Measurements from ENCODE around the gene YPEL4.
A peak's percentile ranks its signal among the peaks of the same experiment; 100 is the strongest.
"Not testable (repeated sequence)": the region's sequence is repeated elsewhere in the genome, so short reads cannot be mapped to it uniquely, and the experiment has no call there.

The YPEL4 gene, protein sequence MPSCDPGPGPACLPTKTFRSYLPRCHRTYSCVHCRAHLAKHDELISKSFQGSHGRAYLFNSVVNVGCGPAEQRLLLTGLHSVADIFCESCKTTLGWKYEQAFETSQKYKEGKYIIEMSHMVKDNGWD

DNA sequence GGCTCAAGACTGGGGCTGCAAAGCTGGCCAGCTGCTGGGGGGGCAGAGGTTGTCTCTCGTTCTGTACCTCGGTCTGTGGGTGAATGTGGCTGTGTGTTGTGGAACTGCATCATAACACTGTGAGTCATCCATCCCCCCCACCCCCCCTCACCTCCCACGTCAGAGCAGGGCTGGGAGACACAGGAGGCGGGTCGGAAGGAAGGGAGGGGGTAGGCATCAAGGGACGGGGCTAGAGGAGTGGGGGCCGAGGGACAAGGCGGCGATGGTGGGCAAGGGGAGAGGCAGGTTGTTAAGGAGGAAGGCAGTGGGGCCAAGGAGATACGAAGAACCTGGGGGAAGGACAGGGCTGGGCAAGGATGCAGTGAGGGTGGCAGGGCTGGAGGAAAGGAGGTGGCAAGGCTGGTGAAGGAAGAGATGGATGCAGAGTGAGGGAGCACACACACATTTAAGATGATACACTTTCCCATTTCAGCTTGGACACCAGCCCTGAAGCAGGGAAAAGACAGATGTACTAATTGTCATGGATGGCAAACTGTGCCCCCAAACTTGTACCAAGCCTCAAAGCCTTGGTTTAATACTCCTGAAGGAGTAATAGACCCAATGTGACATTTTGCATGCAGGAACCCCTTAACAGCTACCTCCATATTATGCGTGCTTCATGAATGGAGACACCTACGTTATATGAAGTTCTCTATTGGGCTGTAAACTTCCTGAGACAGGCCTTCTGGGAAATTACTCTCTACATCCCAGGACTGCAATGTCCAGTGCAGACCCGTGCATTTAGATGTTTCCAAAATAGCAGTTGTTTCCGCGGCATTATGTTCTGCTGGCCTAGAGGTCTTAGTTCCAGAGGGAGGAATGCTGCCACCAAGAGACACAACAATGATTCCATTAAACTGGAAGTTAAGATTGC, at the start of gene YPEL4:
Gene YPEL4, minus strand, starts transcription at position 87 of the 913 bp plus-strand sequence. CDS start 2,805 bp downstream, outside the sequence.
- peak; percentile 87 for DNase-seq

DNA sequence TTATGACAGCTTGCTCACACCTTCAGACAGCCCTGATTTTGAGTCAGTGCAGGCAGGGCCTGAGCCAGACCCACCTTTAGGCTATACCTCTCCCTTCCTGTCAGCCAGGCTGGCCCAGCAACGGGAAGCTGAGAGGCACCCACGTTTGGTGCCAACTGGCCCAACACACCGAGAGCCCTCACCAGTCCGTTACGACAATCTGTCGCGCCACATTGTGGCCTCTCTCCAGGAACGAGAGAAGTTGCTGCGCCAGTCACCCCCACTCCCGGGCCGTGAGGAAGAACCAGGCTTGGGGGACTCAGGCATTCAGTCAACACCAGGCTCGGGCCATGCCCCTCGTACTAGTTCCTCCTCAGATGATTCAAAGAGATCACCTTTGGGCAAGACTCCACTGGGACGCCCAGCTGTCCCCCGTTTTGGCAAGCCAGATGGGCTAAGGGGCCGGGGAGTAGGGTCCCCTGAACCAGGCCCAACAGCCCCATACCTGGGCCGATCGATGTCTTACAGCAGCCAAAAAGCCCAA, 49.2 kb upstream of the YPEL4 start:
- no peak for DNase-seq

DNA sequence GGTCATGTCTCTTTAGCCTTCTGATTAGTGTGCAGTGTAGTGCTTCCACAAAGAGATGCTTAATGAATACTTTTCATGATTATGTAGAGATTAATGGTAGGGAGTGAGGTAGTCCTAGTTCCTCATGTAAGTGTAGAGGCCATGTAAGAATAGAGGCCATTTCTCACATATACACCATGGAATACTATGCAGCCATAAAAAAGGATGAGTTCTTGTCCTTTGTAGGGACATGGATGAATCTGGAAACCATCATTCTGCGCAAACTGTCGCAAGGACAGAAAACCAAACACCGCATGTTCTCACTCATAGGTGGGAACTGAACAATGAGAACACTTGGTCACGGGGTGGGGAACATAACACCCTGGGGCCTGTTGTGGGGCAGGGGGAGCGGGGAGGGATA, 40.8 kb upstream of the YPEL4 start:
- not testable (repeated sequence) for DNase-seq

DNA sequence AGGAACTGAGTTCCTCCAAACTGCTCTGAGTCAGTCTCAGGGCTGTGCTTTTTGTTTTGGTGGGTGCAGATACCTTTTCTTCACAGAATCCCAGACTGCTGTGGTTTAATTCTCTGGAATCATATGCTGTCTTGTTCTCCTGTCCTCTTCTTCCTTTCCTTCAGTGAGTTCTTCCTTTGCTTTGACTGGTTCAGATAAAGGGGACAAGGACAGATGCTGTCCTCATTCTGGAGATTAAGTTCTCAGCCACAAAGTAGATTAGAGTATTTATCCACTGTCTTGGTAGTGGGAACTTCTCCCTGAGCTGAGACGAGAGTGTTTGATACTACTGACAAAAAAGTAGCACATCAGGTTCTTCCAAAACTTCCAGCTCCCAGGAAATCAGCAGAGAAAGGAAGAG, 31.5 kb upstream of the YPEL4 start:
- DNase-seq = no peak

DNA sequence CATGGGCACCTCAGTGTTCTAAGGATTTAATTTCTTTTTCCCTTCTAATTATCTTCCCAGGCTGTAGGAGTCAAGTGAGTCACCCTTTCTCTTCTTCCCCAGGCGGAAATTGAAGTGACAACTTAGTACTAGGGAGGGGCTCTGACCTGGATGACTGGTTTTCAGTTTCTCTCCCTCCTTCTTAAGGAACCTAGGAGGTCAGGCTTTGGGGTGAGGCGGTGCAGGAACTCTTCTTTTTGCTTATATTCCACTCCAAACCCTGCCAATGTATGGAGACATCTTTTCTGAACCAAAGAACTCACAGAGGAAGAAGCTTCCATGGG, 30.8 kb upstream of the YPEL4 start:
- DNase-seq = no peak

DNA sequence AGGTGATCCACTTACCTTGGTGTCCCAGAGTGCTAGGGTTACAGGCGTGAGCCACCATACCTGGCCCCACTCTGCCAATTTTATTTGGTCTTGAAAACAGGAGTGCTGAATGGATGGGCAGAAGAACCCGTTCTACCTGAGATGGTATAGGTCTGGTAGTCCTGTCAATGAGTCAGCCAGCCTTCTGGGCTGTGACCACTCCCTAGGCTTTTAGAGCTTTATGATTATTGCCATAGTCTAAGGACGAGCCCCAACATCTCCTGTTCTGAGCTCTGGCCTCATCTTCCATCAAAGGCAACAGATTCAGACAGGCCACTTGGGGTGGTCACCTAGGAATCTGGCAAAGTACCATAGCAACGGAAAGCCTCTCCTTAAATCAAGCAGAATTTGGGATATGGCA, 29.7 kb upstream of the YPEL4 start:
- DNase-seq = no peak

DNA sequence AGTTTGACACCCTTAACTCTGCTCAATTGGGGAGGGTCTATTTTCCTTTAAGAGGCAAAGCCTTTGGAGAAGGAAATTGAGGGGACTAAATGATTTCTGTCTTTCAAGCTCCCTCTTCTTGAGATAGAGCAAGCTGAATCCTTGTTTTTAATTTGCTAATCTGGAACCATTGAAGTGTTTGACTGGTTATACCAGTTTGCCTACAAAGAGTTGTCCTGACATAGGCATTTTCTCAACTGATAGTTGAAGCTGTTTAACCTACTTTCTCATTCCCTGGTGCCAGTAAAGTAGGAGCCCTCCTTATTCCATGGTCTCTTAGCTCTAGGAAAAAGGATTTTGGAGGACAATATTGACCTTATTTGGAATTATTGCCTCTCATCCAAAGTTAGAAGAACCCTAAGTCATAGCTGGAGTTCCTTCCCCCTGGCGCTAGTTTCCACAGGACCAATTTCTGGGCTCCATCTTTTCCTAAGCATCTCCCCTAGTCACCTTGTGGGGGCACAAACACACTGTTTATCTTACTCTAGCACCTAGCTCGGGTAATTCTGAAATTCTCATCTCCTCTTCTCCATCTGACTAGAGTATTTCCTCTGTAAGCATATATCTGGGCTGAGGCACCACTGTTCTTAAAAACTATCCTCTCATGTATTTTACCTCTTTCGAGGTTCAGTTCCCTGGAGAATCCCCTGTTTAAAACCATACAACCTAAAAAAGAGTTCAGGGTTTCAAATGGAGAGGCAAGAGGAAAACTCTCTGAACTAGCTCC, 25.6 kb upstream of the YPEL4 start:
- DNase-seq = no peak

DNA sequence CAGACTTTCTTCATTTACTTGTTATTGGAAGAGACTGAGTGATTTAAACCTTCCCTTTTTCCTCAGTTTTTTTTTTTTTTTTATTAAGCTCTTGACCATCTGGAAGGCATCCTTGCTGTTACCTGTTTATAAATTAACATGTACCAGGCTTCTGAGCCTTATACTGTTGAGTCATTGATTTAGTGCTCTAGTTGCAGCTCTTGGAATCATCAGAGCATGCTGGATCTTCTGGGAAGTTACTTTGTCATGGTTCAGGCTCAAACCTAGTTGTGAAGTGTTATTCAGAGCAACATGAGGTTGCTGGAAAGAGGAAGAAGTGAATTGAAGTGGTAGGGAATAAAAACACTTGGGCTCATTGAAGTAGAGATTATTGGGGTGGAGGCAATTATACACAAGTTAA, 24.5 kb upstream of the YPEL4 start:
- no peak for DNase-seq

DNA sequence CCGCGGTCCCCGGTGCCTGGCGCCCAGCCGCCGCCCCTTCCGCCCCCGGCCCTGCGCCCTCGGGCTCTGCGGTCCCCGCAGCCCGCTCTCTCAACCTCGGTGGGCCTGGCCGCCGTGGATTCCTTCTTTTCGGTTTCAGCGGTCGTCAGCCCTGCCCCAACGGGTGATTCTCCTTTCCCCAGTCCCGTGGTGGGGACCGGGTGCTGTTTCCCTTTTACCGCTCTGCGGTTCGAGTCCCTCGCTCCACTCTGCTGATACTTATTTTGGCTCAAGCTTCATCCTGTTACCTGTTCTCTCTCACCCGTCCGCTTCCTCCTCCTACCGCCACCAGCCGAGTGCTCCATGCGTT, 18.7 kb upstream of the YPEL4 start:
- no peak for DNase-seq

DNA sequence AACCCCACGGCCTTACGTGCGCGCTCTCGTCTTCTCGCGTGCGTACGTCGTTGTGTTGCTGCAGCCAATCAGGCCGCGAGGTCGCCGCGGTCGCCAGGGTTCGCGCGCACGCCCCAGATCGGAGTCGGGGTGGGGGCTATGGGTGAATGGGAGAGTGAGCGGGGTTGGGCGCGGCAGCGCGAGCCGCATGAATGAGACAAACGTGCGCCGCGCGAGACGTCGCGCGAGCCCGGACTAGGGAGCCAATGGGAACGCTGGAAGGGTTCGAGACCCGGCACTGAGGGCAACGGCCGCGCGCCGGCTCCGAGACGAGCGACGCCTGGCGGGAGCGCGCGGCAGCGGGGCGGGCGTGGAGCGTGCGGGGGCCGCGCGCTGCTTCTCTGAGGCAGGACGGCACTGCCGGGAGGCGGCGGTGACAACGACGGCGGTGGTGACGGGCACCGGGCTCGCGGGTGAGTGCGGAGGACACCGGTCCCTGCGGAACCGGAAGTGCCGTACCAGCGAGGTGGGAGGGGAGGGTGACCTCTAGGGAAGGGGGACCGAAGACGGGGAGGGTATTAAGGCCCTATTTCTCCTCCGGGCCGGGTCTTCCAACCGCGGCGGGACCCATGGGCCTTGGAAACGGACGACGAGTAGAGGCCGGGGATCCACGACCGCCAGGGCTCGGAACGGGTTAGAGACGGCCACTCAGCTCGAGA, 18.2 kb upstream of the YPEL4 start, which contains the start of gene ZDHHC5:
Gene ZDHHC5, plus strand, starts transcription at position 379 of the 698 bp plus-strand sequence. CDS start 4,977 bp downstream, outside the sequence.
- DNase-seq = peak; percentile 99

DNA sequence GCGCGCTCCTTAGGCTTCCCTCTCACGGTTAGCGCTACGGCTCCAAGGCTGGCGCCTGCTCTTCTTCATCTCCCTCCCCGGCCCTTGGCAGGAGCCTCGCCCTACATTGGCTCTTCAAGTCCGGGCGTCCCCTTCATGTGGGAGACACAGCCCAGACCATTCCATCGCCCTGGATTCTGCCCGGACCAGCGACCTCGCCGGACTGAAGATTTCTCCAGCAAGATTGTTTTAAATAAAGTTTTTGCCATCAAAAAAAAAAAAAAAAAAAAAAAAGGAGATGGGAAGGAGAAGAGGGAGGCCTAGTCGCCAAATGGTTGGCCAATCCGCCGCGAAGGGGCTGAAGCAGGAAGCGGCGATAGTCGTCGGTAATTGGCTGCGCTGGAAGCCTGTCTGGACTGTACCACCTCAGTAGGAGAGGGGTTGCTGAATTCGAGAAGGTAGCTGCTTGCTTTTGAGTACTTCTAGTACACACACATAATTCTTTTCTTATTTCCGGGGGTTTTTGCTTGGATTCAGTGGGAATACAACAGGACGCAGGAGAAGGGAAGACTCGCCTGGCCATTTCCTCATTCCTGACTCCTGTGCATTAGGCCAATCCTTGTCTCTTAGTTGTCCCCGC, 17.5 kb upstream of the YPEL4 start:
- DNase-seq = peak; percentile 94

DNA sequence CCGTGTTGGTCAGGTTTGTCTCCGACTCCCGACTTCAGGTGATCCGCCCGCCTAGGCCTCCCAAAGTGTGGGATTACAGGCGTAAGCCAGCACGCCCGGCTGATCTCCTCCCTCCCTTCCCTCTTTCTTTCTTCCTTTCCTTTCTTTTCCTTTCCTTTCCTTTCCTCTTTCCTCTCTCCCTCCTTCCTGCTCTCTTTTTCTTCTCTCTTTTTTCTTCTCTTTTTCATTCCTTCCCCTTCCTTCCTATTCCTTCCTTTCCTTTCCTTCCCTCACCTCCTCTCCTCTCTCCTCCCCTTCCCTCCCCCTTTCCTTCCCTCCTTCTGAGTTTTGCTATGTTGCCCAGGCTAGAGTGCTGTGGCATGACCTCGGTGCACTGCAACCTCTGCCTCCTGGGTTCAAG, 14.3 kb upstream of the YPEL4 start:
- no peak for DNase-seq

DNA sequence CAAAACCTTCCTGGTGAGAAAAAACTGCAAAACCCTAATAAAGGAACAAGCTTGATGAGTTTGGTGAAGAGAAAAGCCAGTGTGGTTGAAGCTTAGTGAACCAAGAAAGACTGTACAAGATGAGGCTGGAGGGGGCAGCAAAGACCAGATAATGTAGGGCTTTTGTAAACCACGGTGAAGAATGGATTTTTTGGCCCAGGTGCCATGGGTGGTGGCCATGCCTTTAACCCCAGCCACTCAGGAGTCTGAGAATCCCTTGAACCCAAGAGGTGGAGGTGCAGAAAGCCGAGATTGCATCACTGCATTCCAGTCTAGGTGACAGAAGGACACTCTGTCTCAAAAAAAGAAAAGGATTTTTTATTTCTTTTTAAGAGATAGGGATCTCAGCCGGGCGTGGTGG, 13.2 kb upstream of the YPEL4 start:
- no peak for DNase-seq

DNA sequence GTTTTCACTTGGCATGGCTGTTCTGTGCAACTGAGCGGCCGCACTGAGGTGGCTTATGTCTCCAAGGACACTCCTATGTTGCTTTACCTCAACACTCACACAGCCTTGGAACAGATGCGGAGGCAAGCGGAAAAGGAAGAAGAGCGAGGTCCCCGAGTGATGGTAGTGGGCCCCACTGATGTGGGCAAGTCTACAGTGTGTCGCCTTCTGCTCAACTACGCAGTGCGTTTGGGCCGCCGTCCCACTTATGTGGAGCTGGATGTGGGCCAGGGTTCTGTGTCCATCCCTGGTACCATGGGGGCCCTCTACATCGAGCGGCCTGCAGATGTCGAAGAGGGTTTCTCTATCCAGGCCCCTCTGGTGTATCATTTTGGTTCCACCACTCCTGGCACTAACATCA, 10.0 kb upstream of the YPEL4 start:
- no peak for DNase-seq

DNA sequence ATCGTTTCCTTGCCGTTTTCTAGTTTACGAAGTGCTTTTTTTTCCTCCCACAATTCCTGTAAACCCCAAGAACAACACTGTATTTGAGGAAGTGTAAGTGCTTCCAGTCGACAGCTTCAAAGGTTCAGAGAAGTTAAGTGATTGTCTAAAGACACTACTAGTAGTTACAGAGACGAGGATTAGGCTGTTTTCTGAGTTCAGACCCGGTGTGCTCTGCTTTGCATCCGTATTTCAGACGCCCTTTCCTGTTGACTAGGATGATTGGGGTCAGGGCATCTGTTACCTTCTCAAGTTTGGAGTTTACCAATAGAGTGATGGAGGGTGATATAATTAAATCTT, 8.3 kb upstream of the YPEL4 start:
- DNase-seq = no peak

DNA sequence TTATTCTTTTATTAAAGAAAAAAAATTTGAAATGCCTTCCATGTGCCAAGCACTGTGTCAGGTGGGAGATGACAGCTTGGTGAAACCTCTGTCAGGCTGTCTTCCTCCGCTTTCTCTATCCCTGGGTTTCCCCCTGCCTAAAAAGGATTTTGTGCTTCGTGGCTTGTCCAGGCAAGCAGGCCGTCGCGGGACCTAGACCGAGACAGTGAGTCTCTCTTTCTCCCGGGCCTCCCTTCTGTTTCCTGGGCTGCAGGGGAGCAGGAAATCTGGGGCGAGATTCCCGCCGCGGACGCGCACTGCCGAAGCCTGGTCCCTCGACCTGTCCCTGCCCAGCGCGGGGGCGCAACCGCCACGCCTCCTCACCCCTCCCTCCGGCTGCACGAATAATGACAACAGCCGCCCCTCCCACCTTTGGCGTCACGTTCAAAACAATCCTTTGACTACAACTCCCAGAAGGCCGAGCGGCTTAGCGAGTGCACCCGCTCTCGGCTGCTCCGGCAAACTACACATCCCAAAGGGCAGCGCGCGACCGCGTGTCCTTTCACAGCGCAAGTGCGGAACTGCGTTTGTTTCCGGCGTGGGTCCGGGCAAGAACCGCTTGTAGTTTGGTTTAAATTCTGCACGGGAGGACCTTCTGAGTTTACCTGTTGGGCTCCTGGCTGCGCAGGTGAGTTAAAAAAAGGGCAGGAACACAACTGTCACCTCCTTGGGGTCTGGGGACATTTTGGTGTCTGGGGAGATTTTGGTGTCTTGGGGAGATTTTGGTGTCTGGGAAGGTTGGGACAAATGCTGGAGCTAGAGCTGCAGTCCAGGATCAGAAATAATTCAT, 7.7 kb upstream of the YPEL4 start, which contains the start of gene CLP1:
Gene CLP1, plus strand, starts transcription at position 569 of the 829 bp plus-strand sequence. CDS start 1,715 bp downstream, outside the sequence.
- peak; percentile 100 for DNase-seq

DNA sequence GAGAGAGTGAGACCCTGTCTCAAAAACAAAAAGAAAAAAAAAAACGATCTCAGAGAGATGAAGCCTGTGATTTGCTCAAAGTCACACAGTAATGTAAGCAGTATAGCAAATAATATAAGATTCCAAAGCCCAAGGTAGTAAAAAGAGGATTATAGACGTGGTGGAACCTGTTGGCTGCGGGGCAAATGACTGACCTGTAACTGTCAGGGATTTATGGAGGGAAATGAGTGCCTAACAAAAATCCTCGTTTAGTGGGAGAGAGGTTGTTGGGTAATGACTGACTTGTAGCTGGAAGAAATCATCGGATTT, 7.1 kb upstream of the YPEL4 start:
- no peak for DNase-seq

DNA sequence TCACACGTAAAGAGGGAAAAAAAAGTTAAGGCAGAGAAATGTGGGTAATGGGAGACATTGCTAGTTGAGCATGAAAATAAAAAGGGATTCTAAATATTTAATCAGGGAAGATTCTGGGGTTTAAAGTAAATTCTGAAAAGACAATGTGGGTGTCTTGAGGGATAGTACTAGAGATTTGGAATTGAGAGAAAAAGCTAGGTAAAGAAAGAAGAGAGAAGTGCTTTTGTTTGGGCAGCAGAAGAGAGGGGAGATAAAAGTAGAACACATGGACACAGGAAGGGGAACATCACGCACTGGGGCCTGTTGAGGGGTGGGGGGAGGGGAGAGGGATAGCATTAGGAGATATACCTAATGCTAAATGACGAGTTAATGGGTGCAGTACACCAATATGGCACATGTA, 3.5 kb upstream of the YPEL4 start:
- no peak for DNase-seq

DNA sequence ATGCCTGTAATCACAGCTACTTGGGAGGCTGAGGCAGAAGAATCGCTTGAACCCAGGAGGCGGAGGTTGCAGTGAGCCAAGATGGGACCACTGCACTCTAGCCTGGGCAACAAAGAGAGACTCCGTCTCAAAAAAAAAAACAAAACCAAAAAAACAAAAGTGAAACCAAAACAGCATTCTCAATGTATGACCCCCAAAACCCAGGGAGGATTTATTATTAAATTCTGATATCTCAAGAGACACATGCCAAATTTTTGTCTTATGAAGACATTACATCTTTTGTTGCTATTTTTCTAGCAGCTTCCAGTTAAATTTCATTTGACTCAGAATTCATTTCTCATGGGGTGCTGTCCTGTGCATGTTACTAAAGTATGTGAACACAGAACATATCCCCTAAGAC, 3.0 kb upstream of the YPEL4 start:
- DNase-seq = no peak

DNA sequence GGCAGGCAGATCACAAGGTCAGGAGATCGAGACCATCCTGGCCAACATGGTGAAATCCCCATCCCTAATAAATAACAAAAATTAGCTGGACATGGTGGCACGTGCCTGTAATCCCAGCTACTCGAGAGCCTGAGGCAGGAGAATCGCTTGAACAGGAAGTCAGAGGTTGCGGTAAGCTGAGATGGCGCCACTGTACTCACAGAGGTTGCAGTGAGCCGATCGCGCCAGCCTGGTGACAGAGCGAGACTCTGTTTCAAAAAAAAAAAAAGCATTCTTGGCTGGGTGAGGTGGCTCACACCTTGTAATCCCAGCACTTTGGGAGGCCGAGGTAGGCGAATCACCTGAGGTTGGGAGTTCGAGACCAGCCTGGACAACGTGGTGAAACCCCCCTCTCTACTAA, 2.5 kb upstream of the YPEL4 start:
- not testable (repeated sequence) for DNase-seq

DNA sequence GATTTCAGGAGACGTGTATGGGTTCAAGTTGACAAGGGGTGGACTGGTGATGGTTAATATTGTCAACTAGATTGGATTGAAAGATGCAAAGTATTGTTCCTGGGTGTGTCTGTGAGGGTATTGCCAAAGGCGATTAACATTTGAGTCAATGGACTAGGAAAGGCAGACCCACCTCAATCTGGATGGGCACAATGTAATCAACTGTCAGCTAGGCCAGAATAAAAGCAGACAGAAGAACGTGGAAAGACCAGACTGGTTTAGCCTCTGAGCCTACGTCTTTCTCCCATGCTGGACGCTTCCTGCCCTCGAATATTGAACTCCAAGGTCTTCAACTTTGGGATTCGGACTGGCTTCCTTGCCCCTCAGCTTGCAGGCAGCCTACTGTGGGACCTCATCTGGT, 1.7 kb upstream of the YPEL4 start:
- DNase-seq = no peak

DNA sequence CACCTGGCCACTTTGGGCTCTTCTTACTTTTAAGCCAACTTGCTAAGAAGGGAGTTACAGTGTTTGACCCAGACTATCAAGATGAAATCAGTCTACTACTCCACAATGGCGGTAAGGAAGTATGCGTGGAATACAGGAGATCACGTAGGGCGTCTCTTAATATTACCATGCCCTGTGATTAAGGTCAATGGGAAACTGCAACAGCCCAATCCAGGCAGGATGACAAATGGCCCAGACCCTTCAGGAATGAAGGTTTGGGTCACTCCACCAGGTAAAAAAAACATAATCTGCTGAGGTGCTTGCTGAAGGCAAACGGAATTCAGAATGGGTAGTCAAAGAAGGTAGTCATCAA, 1.0 kb upstream of the YPEL4 start:
- DNase-seq = no peak
